Tibial nerve (tissue), 4 donors: Measurements from ENCODE around the gene ARL17A.
"Not testable (repeated sequence)": the region's sequence is repeated elsewhere in the genome, so short reads cannot be mapped to it uniquely, and the experiment has no call there.

Experiments
- EP300 ChIP-seq, 2 donors: sonication (generic); formaldehyde crosslinking; IDR thresholded peaks; one replicate each; pipeline ENCODE4 v1.6.1; 2017; ENCODE audit warnings: antibody characterized with exemption in 2 of 2, mild to moderate bottlenecking in 1 of 2
- POLR2A ChIP-seq, 2 donors: fragments of 450-650 bp; IDR thresholded peaks; one replicate each; pipeline ENCODE4 v1.6.1; 2017; ENCODE audit warnings: antibody characterized with exemption in 2 of 2, mild to moderate bottlenecking in 2 of 2, moderate library complexity in 2 of 2
- TF ChIP-seq, protein P1 (sequence below), 5 experiments: fragments of 200-600 bp in 3 of 5; fragments of 450-650 bp in 2 of 5; sonication (generic) in 3 of 5; IDR thresholded peaks; one replicate each; pipeline ENCODE4 v1.5.1; 2016 to 2019; ENCODE audit warnings: antibody characterized with exemption in 5 of 5, mild to moderate bottlenecking in 3 of 5, moderate library complexity in 2 of 5

GRCh38 chr17:46571796-46572195 lies 7.7 kb downstream of the ARL17A start:
- TF ChIP-seq, protein P1, sequence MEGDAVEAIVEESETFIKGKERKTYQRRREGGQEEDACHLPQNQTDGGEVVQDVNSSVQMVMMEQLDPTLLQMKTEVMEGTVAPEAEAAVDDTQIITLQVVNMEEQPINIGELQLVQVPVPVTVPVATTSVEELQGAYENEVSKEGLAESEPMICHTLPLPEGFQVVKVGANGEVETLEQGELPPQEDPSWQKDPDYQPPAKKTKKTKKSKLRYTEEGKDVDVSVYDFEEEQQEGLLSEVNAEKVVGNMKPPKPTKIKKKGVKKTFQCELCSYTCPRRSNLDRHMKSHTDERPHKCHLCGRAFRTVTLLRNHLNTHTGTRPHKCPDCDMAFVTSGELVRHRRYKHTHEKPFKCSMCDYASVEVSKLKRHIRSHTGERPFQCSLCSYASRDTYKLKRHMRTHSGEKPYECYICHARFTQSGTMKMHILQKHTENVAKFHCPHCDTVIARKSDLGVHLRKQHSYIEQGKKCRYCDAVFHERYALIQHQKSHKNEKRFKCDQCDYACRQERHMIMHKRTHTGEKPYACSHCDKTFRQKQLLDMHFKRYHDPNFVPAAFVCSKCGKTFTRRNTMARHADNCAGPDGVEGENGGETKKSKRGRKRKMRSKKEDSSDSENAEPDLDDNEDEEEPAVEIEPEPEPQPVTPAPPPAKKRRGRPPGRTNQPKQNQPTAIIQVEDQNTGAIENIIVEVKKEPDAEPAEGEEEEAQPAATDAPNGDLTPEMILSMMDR (IDR thresholded peaks at IDR 0.05) = not testable (repeated sequence)
- TF ChIP-seq POLR2A, EP300 (IDR thresholded peaks at IDR 0.05): not testable (repeated sequence)
